ENCODE data around the gene COPS8. TPM values are rescaled to one million over a fixed set of nuclear protein-coding genes. Genes with fewer than 3 reads are reported as not detected.

COPS8 gene
- total and polyA plus RNA-seq, 4 donors = 124 to 186 (median 151) TPM

GRCh38 chr2:237096911-237097310, 11.2 kb downstream of the COPS8 start:
- peaks cover 20% of the 10 kb centered on the region for H3K36me3 ChIP-seq (ENCODE audit: control insufficient read depth, insufficient read depth, low read length)
- no peak overlapping the region for H3K27ac ChIP-seq (ENCODE audit: low read depth, low read length)
- H3K9me3 ChIP-seq (ENCODE audit: control insufficient read depth, insufficient read depth, low read length) = no peaks in the 10 kb centered on the region
- no peaks in the 10 kb centered on the region for H3K27me3 ChIP-seq (ENCODE audit: control insufficient read depth, insufficient read depth, low read length)
- no peaks in the 10 kb centered on the region for H3K4me1 ChIP-seq (ENCODE audit: control insufficient read depth, insufficient read depth, low read length)
- H3K4me3 ChIP-seq (ENCODE audit: low read depth, low read length) = no peak overlapping the region
- DNase-seq (ENCODE audit: low read depth in 4 of 6, low spot score in 6 of 6) = no peak
- 100% methylated on average over 1 of the region's 4 CpGs for WGBS (ENCODE audit: insufficient coverage)

- H3K27ac ChIP-seq (ENCODE audit: low read depth, low read length) = no peak overlapping the region
- H3K4me3 ChIP-seq (ENCODE audit: low read depth, low read length) = no peak overlapping the region
- no CpG with 5 or more reads among the region's 2 CpGs for WGBS (ENCODE audit: insufficient coverage)
- no peaks in the 10 kb centered on the region for H3K27me3 ChIP-seq (ENCODE audit: control insufficient read depth, insufficient read depth, low read length)
- DNase-seq (ENCODE audit: low read depth in 4 of 6, low spot score in 6 of 6) = no peak
- H3K36me3 ChIP-seq (ENCODE audit: control insufficient read depth, insufficient read depth, low read length) = peaks cover 20% of the 10 kb centered on the region
- no peaks in the 10 kb centered on the region for H3K9me3 ChIP-seq (ENCODE audit: control insufficient read depth, insufficient read depth, low read length)
- no peaks in the 10 kb centered on the region for H3K4me1 ChIP-seq (ENCODE audit: control insufficient read depth, insufficient read depth, low read length)
Observed at GRCh38 chr2:237097326-237097910, 11.7 kb downstream of the COPS8 start.

- DNase-seq (ENCODE audit: low read depth in 4 of 6, low spot score in 6 of 6) = no peak
- Histone ChIP-seq H3K27ac (ENCODE audit: low read depth, low read length) (no peak overlapping the region), H3K4me1 (ENCODE audit: control insufficient read depth, insufficient read depth, low read length) (no peaks in the 10 kb centered on the region), H3K36me3 (ENCODE audit: control insufficient read depth, insufficient read depth, low read length) (peaks cover 20% of the 10 kb centered on the region), H3K4me3 (ENCODE audit: low read depth, low read length) (no peak overlapping the region), H3K9me3 (ENCODE audit: control insufficient read depth, insufficient read depth, low read length) (no peaks in the 10 kb centered on the region), H3K27me3 (ENCODE audit: control insufficient read depth, insufficient read depth, low read length) (no peaks in the 10 kb centered on the region)
- no CpG with 5 or more reads among the region's 4 CpGs for WGBS (ENCODE audit: insufficient coverage)
Observed at GRCh38 chr2:237097911-237098702, 12.4 kb downstream of the COPS8 start.

GRCh38 chr2:237099804-237100203, 14.1 kb downstream of the COPS8 start:
- 100% methylated on average over 2 of the region's 3 CpGs for WGBS (ENCODE audit: insufficient coverage)
- H3K27me3 ChIP-seq (ENCODE audit: control insufficient read depth, insufficient read depth, low read length) = no peaks in the 10 kb centered on the region
- no peak for DNase-seq (ENCODE audit: low read depth in 4 of 6, low spot score in 6 of 6)
- no peaks in the 10 kb centered on the region for H3K9me3 ChIP-seq (ENCODE audit: control insufficient read depth, insufficient read depth, low read length)
- H3K36me3 ChIP-seq (ENCODE audit: control insufficient read depth, insufficient read depth, low read length) = peaks cover 10% of the 10 kb centered on the region
- no peak overlapping the region for H3K27ac ChIP-seq (ENCODE audit: low read depth, low read length)
- no peaks in the 10 kb centered on the region for H3K4me1 ChIP-seq (ENCODE audit: control insufficient read depth, insufficient read depth, low read length)
- no peak overlapping the region for H3K4me3 ChIP-seq (ENCODE audit: low read depth, low read length)

GRCh38 chr2:237101118-237101979, 15.7 kb downstream of the COPS8 start:
- H3K27ac ChIP-seq (ENCODE audit: low read depth, low read length) = no peak overlapping the region

GRCh38 chr2:237102428-237102827, 16.7 kb downstream of the COPS8 start:
- no peaks in the 10 kb centered on the region for H3K27me3 ChIP-seq (ENCODE audit: control insufficient read depth, insufficient read depth, low read length)
- H3K36me3 ChIP-seq (ENCODE audit: control insufficient read depth, insufficient read depth, low read length) = peaks cover 6% of the 10 kb centered on the region
- H3K27ac ChIP-seq (ENCODE audit: low read depth, low read length) = no peak overlapping the region
- DNase-seq (ENCODE audit: low read depth in 4 of 6, low spot score in 6 of 6) = no peak
- H3K4me1 ChIP-seq (ENCODE audit: control insufficient read depth, insufficient read depth, low read length) = no peaks in the 10 kb centered on the region
- WGBS (ENCODE audit: insufficient coverage) = no CpG with 5 or more reads among the region's 3 CpGs
- no peak overlapping the region for H3K4me3 ChIP-seq (ENCODE audit: low read depth, low read length)
- H3K9me3 ChIP-seq (ENCODE audit: control insufficient read depth, insufficient read depth, low read length) = no peaks in the 10 kb centered on the region

More at GRCh38 chr2:237101118-237101979, 15.7 kb downstream of the COPS8 start:
- H3K4me3 ChIP-seq (ENCODE audit: low read depth, low read length) = no peak overlapping the region
- H3K4me1 ChIP-seq (ENCODE audit: control insufficient read depth, insufficient read depth, low read length) = no peaks in the 10 kb centered on the region
- H3K27me3 ChIP-seq (ENCODE audit: control insufficient read depth, insufficient read depth, low read length) = no peaks in the 10 kb centered on the region
- no peak for DNase-seq (ENCODE audit: low read depth in 4 of 6, low spot score in 6 of 6)
- H3K36me3 ChIP-seq (ENCODE audit: control insufficient read depth, insufficient read depth, low read length) = peaks cover 10% of the 10 kb centered on the region
- no peaks in the 10 kb centered on the region for H3K9me3 ChIP-seq (ENCODE audit: control insufficient read depth, insufficient read depth, low read length)
- WGBS (ENCODE audit: insufficient coverage) = 50% methylated on average over 1 of the region's 6 CpGs

- H3K27me3 ChIP-seq (ENCODE audit: control insufficient read depth, insufficient read depth, low read length) = no peaks in the 10 kb centered on the region
- no peaks in the 10 kb centered on the region for H3K4me1 ChIP-seq (ENCODE audit: control insufficient read depth, insufficient read depth, low read length)
- no peak for DNase-seq (ENCODE audit: low read depth in 4 of 6, low spot score in 6 of 6)
- H3K9me3 ChIP-seq (ENCODE audit: control insufficient read depth, insufficient read depth, low read length) = no peaks in the 10 kb centered on the region
- 100% methylated on average over 1 of the region's 4 CpGs for WGBS (ENCODE audit: insufficient coverage)
- no peak overlapping the region for H3K27ac ChIP-seq (ENCODE audit: low read depth, low read length)
- no peaks in the 10 kb centered on the region for H3K36me3 ChIP-seq (ENCODE audit: control insufficient read depth, insufficient read depth, low read length)
- no peak overlapping the region for H3K4me3 ChIP-seq (ENCODE audit: low read depth, low read length)
Observed at GRCh38 chr2:237109421-237109934, 23.8 kb downstream of the COPS8 start.

GRCh38 chr2:237113026-237113795, 27.5 kb downstream of the COPS8 start:
- Histone ChIP-seq H3K27ac (ENCODE audit: low read depth, low read length) (no peak overlapping the region), H3K36me3 (ENCODE audit: control insufficient read depth, insufficient read depth, low read length) (no peaks in the 10 kb centered on the region), H3K4me1 (ENCODE audit: control insufficient read depth, insufficient read depth, low read length) (no peaks in the 10 kb centered on the region), H3K27me3 (ENCODE audit: control insufficient read depth, insufficient read depth, low read length) (no peaks in the 10 kb centered on the region), H3K4me3 (ENCODE audit: low read depth, low read length) (no peak overlapping the region), H3K9me3 (ENCODE audit: control insufficient read depth, insufficient read depth, low read length) (no peaks in the 10 kb centered on the region)
- no CpG with 5 or more reads among the region's 4 CpGs for whole genome bisulfite sequencing (ENCODE audit: insufficient coverage)
- no peak for DNase-seq (ENCODE audit: low read depth in 4 of 6, low spot score in 6 of 6)

- Histone ChIP-seq H3K9me3 (ENCODE audit: control insufficient read depth, insufficient read depth, low read length) (no peaks in the 10 kb centered on the region), H3K36me3 (ENCODE audit: control insufficient read depth, insufficient read depth, low read length) (no peaks in the 10 kb centered on the region), H3K27me3 (ENCODE audit: control insufficient read depth, insufficient read depth, low read length) (no peaks in the 10 kb centered on the region), H3K4me3 (ENCODE audit: low read depth, low read length) (no peak overlapping the region), H3K27ac (ENCODE audit: low read depth, low read length) (no peak overlapping the region), H3K4me1 (ENCODE audit: control insufficient read depth, insufficient read depth, low read length) (no peaks in the 10 kb centered on the region)
- 100% methylated on average over 2 of the region's 3 CpGs for WGBS (ENCODE audit: insufficient coverage)
- no peak for DNase-seq (ENCODE audit: low read depth in 4 of 6, low spot score in 6 of 6)
Observed at GRCh38 chr2:237115870-237116269, 30.2 kb downstream of the COPS8 start.

Measured in spinal cord (tissue), 10 donors.